GM19043 (cell line): ENCODE data around the gene THUMPD1.
"Not testable (repeated sequence)": the region's sequence is repeated elsewhere in the genome, so short reads cannot be mapped to it uniquely, and the experiment has no call there.

Experiments
- ATAC-seq: cut with Tn5 transposase; IDR thresholded peaks from one replicate; pipeline ENCODE4 v1.9.1; 2021; ENCODE audit warnings: low read depth; ENCODE audit not compliant: unreplicated experiment

The THUMPD1 gene, protein sequence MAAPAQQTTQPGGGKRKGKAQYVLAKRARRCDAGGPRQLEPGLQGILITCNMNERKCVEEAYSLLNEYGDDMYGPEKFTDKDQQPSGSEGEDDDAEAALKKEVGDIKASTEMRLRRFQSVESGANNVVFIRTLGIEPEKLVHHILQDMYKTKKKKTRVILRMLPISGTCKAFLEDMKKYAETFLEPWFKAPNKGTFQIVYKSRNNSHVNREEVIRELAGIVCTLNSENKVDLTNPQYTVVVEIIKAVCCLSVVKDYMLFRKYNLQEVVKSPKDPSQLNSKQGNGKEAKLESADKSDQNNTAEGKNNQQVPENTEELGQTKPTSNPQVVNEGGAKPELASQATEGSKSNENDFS

DNA sequence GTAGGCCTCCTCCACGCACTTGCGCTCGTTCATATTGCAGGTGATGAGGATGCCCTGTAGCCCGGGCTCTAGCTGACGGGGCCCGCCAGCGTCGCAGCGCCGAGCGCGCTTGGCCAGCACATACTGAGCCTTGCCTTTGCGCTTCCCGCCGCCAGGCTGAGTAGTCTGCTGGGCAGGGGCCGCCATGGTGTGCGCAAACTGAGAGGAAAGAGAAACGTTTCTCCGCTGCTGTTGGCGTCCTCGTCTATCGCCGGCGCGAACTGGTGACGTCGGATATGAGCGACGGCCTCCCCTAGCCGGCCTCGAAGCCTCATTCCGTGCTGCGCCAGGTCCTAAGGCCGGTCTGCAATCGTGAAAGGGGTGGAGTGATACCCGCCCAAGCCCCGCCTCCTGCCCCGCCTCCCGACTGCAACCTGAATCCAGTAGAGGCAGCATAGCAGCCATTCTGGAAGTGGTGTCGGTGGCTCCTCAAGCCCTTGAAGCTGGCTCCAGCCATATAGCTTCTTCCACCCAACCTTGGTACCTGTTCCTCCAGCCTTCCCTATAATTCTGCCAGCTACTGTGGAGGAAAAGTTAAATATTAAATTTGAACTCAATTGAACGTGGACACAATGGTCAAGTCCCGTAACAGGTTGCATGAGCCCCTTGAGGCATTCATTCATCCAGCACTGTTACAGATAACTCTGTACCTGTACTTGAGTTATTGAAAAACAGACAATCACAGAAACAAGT, at the start of gene THUMPD1:
Gene THUMPD1 (minus strand): TSS at position 265 of the 732 bp plus-strand sequence. CDS start 79 bp downstream, at position 186.
- peak; percentile 73 for ATAC-seq

GRCh38 chr16:20789130-20789529, 47.5 kb upstream of the THUMPD1 start:
- no peak for ATAC-seq

DNA sequence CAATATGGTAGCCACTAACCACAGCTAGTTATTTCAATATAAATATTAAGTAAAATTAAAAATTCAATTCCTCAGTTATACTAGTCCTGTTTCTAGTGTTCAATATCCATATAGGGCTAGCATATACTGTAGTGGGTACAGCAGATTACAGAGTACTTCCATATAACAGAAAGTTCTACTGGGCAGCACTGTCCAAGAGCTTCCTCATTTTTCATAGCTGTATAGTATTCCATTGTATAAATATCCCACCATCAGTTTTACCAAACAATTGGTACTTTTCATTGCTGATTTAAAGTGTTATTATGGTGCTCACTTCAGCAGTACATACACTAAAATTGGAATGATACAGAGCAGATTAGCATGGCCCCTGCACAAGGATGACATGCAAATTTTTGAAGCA, 42.6 kb upstream of the THUMPD1 start:
- no peak for ATAC-seq

GRCh38 chr16:20782470-20782869, 40.9 kb upstream of the THUMPD1 start:
- ATAC-seq, result no peak

DNA sequence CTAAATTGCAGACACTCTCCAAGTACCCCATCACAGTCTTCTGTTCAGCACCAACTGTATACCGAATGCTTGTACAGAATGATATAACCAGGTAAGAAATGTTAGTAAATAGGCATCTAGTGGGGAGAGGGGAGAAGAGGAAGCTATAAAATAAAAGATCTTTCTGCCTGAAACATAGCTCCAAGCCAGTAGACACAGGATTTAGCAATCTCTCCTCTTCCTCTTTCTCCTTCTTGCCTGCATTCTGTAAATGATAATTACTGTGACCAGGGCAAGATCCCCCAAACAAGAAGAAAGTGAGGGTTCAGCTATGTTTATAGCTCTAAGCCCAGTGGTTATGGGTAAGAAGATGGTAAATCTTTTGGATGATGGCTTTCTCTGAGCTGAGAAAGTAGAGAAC, 40.1 kb upstream of the THUMPD1 start:
- no peak for ATAC-seq

GRCh38 chr16:20774703-20775362, 33.2 kb upstream of the THUMPD1 start:
- ATAC-seq, result no peak

DNA sequence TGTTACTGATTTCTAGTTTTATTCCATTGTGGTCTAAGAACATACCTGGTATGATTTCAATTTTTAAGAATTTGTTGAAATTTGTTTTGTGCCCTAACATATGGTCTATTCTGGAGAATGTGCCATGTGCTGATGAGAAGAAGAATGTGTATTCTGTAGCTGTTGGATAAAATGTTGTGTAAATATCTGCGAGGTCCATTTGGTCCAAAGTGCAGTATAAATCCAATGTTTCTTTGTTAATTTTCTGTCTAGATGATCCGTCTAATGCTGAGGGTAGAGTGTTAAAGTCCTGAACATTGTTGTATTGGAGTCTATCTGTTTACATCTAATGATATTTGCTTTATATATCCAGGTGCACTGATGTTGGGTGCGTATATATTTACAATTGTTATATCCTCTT, 32.1 kb upstream of the THUMPD1 start:
- no peak for ATAC-seq

- ATAC-seq, result no peak
Observed at GRCh38 chr16:20768818-20769217, 27.2 kb upstream of the THUMPD1 start.

DNA sequence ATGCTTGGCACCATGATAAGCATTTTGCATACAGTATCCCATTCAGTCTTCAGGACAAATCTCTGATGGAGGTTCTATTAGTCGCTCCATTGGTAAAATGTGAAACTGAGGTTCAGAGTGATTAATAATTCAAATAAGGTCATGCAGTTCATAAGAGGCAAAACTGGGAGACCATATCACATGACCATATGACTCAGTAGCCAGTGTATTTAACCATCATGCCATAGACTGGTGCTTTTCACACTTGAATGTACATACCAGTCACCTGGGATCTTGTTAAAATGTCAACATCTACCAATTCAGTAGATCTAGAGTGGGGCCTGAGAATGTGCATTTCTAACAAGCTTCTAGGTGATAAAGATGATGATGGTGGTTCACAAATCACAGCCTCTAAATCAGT, 26.5 kb upstream of the THUMPD1 start:
- no peak for ATAC-seq

DNA sequence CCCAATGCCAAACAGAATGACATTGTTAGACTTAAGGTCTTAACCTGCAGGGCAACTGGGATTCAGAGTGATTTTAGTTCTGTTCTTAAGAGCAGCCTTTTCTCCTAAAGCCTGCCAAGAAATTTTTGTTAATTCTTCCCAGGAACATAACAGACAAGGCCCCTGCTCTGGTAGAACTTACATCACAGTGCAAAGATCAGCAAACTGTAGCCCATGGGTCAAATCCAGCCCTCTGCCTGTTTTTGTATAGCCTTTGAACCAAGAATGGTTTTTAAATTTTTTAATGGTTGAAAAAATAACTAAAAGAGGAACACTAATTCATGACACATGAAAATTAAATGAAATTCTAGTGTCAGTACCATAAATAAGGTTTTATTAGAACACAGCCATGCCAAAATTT, 26.0 kb upstream of the THUMPD1 start:
- ATAC-seq, result no peak

DNA sequence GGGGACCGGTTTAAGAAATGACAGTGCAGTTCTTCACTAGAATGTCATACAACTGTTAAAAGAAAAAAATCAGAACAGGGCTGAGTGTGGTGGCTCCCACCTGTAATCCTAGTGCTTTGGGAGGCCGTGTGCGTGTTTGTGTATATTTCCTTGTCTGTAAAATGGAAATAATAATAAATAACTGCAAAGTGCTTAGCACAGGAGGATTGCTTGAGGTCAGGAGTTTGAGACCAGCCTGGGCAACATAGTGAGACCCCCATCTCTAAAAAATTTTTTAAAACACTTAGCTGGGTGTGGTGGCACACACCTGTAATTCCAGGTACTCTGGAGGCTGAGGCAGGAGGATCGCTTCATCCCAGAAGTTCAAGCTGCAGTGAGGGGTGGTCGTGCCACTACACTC, 24.7 kb upstream of the THUMPD1 start:
- ATAC-seq, result no peak

DNA sequence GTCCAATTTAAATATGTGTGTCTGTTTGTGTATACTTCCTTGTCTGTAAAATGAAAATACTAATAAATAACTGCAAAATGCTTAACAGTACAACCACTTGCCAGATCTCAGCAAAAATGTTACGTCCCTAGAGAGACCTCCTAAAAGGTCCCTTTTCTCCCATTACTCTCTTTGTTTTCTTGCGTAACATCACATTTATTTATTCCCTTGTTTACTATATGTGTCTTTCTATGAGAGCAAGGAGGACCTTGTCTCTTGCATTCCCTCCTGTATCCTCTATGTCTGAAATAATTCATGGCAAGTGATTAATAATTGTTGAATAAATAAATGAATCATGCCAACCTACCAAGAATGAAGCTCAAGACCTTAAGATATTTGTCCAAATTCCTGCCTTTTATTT, 24.1 kb upstream of the THUMPD1 start:
- no peak for ATAC-seq

GRCh38 chr16:20764448-20764847, 22.8 kb upstream of the THUMPD1 start:
- ATAC-seq, result not testable (repeated sequence)

GRCh38 chr16:20763461-20764232, 22.0 kb upstream of the THUMPD1 start, which contains the start of gene ACSM3:
Gene ACSM3, plus strand, starts transcription at chr16:20764014. Its CDS starts 6,021 bp downstream, at chr16:20770035.
- ATAC-seq, result peak; percentile 94

- no peak for ATAC-seq
Observed at GRCh38 chr16:20762404-20763123, 20.9 kb upstream of the THUMPD1 start.

DNA sequence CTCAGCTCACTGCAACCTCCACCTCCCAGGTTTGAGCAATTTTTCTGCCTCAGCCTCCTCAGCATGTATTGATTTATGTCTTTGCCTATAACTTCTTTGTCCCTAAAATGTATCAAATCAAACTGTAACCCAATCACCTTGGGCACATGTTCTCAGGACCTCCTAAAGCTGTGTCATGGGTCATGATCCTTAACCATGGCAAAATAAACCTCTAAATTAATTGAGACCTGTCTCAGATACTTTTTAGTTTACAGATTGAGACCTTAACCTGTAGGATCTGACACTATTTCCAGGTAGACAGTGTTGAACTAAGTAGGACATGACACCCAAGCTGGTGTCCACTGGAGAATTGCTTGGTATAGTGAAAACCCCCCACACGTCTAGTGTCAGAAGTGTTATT, 19.6 kb upstream of the THUMPD1 start:
- ATAC-seq, result no peak

GRCh38 chr16:20760346-20760745, 18.7 kb upstream of the THUMPD1 start:
- no peak for ATAC-seq

- ATAC-seq, result not testable (repeated sequence)
Observed at GRCh38 chr16:20755799-20756198, 14.2 kb upstream of the THUMPD1 start.

GRCh38 chr16:20755238-20755637, 13.6 kb upstream of the THUMPD1 start:
- ATAC-seq, result no peak

GRCh38 chr16:20753727-20754126, 12.1 kb upstream of the THUMPD1 start:
- ATAC-seq, result no peak
